GM19043 (cell line): ENCODE results near the gene LYRM2.
"Not testable (repeated sequence)": the region's sequence is repeated elsewhere in the genome, so short reads cannot be mapped to it uniquely, and the experiment has no call there.

Experiments
- ATAC-seq: cut with Tn5 transposase; IDR thresholded peaks from one replicate; pipeline ENCODE4 v1.9.1; 2021; ENCODE audit warnings: low read depth; ENCODE audit not compliant: unreplicated experiment

Gene LYRM2

DNA sequence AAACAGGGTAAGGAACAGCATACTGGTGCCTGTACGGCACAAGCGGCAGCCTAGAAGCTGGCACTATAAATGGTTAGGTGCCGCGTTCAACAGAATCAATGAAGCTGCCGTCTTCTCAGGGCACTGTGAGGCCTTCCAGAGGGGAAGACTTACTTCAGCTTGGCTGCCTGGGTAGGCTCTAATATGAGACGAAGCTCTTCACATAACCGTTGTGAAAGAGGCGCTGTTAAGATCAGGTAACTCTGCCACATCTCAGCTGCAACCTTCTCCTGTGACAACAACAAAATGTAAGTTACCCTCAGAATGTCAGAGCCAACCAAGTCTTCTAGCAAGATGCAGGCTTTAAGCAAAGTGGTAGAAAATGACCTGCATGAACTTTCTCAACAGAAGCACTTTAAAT is 12.0 kb upstream of the LYRM2 start:
- ATAC-seq = no peak

DNA sequence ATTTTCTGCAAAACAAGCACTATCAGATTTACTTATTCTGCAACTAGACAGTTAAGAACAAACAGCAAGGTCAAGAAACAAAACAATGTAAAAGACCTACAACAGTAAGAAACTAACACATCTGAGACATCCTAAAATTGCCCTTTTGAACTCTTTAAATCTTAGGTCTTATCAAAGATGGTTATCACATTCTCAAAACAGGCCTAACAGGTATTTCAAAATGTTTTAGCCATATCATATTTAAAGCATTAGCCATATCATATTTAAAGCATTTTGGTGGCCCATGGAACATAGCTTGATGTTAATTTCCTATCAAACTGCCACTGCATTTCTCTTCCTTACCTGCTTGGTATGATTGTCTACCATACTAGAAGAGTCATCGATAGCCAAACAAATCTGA is 11.1 kb upstream of the LYRM2 start:
- ATAC-seq = no peak

DNA sequence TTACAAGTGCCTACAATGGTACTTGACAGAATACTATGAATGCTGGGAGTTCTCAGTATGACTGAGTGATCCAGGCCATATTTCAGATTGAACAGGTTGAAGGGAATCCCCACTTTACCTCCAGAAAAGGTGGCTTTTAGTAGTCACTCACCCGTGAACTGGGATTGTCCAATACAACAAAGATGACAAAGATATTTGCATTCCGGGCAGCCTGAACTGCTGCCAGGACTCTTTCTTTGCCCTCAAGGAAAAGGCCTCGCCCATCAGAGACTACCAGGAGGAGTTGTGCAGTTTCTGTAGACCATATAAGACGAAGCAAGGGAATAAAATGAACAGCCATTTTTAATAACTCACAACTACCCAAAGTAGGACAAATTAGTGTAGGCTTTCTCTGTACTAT is 6.3 kb upstream of the LYRM2 start:
- ATAC-seq = no peak

DNA sequence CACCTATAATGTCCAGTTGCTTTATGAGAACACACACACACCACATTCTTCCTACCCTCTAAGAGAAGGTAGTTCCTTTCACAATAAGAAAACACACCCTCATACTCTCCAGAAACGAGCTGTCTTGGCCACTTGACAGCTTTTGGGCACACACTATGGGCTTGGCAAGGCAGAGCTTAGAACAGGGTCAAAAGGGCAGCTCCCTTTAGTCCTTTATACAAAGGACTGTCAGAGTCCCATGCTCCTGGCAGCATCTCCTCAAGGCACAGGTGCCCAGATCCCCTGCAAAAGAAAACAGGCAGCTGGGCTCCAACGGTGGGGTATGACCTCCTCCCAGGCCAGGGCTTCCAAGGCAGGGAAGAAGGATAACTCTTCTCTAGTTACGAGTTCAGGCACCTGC is 4.9 kb upstream of the LYRM2 start:
- no peak for ATAC-seq

DNA sequence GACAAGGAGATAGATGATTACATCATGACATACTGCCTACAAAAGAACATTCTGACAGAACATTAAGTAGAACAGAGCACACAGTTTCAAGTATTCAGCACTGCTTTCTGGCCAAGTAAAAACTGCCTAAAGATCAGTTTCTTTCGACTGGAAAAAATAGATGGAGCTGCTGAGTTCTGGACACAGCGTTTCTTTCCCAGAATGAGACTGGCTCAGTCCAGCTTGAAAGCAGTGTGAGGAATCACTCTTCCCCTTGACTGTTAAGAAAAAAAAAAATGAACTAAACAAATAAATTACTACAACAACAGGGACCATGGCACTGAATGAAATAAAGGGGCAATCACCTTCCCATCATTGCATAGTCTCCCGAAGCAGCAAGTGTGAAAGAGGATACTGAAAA is 4.4 kb upstream of the LYRM2 start:
- ATAC-seq = no peak

DNA sequence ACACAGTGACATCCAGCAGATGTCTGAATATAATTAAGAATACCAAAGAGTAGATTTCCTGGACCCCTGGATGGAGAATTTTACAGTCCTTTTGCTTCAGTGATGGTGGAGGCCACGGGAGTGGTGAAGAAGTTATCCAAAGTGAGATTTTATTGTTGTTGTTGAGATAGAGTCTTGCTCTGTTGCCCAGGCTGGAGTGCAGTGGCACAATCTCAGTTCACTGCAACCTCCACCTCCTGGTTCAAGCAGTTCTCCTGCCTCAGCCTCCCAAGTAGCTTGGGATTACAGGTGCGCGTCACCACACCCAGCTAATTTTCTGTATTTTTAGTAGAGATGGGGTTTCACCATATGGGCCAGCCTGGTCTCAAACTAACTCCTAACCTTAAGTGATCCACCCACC is 3.0 kb upstream of the LYRM2 start:
- not testable (repeated sequence) for ATAC-seq

DNA sequence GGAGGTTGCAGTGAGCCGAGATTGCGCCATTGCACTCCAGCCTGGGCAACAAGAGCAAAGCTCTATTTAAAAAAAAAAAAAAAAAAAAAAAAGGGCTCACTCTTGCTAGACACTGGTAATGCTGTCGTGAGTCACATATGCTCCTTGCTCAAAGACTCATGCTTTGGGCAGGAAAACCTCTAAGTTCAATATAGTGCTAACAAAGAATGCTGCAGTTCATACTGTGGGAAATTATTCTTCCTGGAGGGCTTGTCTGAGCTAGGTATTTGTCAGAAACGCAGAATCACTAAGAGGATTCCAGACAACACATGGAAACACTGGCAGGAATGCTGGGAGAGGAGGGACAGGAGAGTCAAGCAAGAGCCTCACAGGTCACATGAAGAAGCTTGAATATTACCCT is 2.3 kb upstream of the LYRM2 start:
- no peak for ATAC-seq

DNA sequence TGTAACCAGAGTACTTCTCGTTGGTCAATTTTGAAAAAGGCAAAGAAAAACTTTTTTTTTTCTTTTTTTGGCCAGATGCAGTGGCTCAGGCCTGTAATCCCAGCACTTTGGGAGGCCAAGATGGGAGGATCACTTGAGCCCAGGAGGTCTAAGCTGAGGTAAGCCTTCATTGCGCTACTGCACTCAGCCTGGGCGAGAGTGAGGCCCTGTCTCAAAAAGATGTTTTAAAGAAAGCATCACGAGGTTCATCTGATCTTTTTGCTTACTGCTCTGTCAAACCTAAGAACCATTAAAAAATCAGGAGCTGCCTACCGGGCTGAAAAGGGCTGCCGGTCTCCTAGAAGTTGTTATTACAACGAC is 607 bp downstream of the LYRM2 start:
- ATAC-seq = peak; percentile 1

DNA sequence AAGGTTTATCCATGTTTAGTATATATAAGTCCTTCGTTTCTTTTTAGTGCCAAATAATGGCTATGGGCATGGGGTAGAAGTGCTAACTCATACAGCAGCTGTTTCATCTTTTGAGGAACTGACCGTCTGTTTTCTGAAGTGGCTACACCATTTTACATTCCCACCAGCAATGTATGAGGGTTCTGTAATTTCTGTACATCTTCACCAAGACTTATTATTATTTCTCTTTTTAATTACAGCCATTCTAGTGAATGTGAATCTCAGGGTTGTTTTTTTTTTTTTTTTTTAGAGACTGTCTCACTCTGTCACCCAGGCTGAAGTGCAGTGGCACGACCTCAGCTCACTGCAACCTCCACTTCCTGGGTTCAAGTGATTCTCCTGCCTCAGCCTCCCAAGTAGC is 2.1 kb downstream of the LYRM2 start:
- ATAC-seq = not testable (repeated sequence)

DNA sequence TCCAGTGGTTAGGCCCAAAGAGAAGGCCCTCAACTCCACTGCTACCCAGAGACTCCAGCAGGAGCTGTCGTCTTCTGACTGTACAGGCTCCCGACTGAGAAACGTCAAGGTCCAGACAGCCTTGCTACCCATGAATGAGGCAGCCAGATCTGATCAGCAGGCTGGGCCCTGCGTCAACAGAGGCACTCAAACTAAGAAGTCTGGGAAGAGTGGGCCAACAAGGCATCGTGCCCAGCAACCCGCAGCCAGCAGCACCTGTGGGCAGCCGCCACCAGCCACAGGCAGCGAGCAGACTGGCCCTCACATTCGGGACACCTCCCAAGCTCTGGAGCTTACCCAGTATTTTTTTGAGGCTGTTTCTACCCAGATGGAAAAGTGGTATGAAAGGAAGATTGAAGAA is 8.1 kb downstream of the LYRM2 start:
- no peak for ATAC-seq

DNA sequence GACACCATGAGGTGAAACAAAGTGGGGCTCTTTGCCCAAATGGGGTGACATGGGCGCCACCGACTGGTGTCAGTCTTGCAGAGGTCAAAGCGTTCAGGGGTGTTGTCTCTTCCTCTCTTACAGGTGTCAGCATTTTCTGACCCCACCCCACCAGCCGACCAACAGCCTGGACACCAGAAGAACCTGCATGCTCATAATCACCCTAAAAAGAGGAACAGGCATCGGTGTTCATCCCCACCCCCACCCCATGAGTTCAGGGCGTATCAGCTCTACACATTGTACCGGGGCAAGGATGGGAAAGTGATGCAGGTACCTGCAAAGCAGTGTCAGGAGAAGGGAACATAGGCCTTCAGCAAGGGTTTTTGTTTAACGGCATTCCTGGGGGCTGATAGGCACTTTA is 14.8 kb downstream of the LYRM2 start:
- ATAC-seq = no peak

DNA sequence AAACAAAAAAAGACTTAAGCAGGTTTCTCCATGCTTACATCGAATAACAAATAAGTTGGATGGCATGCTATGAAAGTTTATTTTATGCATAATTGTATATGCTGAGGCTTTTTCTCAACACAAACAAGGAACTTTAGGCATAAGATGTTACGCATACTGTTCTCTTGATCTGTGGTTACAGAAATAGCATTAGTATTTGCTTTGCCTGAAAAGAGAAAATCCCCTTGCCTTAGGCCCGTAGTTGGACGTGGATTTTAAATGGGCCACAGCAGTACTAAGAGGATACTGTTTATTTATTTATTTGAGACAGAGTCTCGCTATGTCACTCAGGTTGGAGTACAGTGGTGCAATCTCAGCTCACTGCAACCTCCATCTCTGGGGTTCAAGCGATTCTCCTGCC is 19.0 kb downstream of the LYRM2 start:
- no peak for ATAC-seq

DNA sequence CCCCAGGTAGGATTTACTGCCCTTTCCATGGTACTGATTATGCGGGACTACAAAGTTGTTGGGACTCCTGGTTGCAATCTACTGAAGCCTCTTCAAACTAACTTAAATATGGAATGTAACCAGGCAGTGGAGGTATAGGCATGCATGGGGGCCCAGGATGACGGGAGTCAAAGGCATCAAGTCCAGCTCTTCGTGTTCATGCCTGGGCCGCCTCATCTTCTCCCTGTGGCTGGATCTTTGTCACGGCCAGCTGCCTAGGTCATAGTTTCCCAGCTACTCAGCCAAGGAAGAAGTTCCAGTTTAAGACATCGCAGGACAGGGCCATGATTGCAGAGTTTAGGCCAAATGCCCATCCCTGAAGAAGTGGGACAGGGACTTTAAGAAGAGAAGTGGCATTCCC is 20.5 kb downstream of the LYRM2 start:
- no peak for ATAC-seq

DNA sequence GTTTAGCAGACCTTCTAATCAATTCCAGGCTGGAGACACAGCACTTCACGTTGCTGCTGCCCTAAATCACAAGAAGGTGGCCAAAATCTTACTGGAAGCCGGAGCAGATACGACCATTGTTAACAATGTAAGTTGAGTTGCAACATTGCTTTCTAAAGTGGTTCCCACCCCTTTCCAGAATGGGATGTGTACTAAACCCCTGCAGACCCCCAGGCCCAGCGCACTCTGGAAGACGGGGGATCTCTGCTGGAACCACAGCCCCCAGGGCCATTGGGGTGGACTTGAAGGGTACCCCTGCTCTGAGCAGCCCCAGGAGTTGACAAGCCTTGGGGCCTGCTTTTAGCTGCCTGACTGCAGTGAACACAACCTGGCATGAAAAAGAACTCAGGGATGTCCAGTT is 22.0 kb downstream of the LYRM2 start:
- ATAC-seq = no peak

DNA sequence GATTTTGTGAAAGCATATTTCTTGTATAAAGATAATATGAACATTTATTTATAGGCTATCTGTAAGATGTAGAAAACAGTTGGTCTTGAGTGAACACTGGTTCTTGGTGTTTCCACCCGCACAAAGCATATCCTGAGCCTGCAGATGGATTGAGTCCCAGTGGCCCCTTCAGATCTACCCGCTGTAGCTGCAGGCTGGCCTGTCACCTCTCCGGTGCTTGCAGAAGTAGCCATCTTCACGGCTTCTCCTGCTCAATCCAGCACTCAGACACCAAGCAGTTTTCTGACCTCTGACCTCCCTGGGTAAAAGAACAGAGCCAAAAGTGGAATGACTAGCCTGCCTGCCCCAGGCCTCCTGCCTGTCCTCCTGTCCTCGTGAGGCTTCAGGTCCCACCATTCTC is 22.7 kb downstream of the LYRM2 start:
- ATAC-seq = no peak

DNA sequence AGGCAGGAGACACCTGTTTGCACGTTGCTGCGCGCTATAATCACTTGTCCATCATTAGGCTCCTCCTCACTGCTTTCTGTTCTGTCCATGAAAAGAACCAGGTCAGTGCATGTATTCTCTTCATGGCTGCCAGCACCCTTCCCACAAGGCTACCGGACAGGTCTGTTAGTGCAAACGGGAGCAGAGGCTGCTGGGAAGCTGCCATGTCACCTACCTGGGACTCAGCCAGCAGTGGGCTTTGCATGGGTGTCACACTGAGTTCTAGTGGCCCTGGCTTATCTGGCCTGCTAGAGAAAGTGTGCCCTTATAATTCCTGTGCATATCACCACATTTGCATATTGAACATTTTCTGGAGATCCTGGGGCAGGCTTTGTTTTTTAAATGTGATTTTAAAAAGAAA is 24.8 kb downstream of the LYRM2 start:
- no peak for ATAC-seq

DNA sequence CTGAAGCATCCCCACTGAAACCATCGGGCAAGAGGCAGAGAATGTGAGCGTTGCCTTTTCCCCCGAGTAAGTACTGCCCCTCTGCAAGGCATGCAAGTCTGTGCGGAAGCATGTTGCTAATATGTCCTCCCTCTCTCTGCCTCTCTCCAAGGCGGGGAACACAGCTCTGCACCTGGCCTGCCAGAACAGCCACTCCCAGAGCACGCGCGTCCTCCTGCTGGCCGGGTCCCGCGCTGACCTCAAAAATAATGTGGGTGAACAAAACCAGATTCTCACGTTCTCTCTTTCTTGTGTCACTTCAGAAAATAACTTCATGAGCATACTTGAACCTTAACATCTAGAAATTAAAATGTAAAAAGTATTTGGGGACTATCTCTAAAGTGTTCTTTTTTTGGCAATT is 26.4 kb downstream of the LYRM2 start:
- no peak for ATAC-seq

DNA sequence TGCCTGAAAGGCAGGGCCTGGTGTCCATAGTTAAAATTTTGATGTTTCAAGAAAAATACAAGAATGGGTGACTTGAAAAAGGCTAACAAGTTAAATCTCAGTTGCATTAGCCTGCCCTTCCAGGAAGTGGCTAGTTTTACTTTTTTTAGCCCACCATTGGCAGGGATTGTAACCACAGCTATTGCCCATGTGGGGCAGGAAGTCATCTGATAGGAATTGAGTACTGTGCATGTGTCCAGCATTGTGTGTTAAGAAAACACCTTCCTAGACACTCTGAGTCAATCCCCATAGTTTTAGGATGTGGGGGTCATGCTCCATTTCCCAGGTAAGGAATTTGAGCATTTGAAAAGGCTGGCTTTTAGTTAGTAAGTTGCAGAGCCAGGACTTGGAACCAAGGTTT is 26.9 kb downstream of the LYRM2 start:
- no peak for ATAC-seq

DNA sequence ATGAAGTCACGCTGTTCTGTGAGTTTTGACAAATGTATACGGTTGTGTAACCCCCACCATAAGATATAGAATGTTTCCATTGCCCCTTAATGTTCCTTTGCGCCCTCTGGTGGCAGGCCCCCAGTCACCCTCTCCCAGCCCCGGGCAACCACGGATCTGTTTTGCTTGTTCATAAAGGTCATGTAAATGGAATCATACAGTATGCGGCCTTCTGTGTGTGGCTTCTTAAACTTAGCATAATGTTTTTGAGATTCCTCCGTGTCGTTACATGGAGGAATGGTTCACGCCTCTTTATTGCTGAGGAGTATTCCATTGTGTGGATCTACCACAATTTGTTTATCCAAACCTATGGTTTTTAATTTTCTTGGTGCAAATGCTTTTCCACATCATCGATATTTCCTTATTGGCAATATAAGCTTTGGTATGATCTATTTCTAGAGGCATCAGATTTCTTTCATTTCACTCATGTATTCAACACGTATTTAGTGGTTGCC is 28.4 kb downstream of the LYRM2 start:
- ATAC-seq = peak; percentile 66

DNA sequence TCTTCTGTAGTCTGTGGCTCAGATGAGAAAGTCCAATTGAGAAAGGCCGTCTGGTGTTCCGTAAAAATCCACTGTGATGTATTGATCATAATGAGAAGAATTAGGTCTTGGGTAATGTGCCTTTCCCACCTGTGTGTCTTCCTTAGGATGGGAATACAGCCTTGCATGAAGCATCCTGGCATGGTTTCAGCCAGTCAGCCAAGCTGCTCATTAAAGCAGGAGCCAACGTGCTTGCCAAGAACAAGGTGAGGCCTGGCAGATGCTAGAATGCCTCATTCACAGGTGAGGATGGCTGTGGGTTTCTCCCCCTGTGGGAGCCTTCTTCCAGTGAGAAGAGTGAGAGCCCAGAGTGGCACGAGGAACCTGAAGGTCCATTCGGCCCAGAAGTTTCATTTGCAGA is 32.7 kb downstream of the LYRM2 start:
- ATAC-seq = no peak

DNA sequence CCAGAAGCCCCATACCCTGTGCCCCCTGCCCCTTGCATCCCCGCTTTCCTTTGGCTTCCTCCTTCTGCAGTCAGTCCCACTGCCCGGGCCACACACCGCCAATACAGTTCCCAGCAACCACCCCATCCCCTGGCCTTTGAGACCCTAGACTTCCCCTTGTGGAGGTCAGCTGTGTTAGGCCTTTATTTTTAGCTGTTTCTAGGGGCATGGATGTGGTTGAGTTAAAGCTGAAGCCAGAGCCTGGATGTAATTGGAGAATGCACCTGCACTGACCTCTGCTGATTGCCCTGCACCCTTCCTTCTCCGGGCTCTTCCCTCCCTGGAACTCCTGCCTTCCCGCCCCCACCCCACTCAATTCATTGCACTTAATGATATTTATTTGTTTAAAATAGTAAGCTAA is 33.9 kb downstream of the LYRM2 start:
- no peak for ATAC-seq

DNA sequence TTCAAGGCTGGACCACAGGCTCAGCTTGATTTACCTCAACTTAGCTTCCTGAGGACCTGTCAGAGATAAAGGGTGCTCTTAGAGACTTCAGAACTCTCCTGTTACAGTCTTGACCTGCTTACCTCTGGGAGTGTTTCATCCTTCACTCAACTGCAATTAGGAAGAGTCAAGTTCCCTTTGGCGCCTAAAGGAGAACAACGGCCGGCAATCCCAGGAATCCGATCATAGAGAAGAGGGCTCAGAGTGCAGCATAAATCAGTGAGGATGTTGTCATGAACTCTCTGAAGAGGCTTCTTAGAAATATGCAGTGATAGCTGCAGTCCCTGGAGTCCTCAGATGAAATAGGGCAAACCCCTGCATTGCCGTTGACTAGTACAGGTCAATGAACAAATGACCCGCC is 36.4 kb downstream of the LYRM2 start:
- no peak for ATAC-seq

DNA sequence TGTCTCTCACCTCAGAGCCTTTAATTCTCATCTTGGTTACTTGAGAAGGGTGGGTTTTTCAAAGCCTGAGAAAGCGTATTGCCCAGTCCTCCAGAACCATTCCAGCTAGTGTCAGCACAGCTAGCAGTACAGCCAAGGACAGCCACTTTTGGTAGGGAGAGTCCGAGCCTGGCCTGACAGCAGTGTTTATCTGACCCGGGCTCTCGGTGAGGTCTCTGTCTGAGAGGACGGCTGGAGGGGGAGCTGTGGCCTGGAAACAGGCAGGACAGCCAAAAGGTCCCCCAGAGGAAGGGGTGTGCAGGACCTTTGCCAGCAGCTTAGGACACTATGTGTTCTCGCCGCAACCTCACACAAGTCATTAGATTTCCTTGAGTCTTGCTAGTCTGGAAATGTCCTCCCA is 38.8 kb downstream of the LYRM2 start:
- no peak for ATAC-seq

DNA sequence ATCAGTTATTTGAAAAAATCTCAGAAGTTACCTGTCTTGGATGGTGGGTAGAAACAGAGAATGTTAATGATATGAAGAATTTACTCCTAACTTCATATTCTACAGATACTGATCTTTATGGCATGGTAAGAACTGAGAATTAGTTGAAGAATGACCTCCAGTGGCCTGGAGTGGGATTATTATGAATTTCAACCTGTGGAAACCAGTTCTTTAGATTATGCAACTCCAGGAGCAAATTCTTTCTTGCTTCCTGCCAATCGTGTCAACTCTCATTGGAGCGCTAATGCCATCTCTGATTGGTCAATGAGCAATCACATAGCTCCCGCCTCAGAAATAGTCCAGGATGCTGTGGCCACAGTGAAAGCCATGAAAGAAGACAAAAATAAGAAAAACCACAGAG is 40.6 kb downstream of the LYRM2 start:
- no peak for ATAC-seq
